Measurements from ENCODE around the gene CEP128. TPM values are rescaled to one million over a fixed set of nuclear protein-coding genes. Genes with fewer than 3 reads are reported as not detected.

Gene CEP128
- total RNA-seq, 4 donors from 2014 or later, result 3.8 to 12.0 (median 6.0) TPM

DNA sequence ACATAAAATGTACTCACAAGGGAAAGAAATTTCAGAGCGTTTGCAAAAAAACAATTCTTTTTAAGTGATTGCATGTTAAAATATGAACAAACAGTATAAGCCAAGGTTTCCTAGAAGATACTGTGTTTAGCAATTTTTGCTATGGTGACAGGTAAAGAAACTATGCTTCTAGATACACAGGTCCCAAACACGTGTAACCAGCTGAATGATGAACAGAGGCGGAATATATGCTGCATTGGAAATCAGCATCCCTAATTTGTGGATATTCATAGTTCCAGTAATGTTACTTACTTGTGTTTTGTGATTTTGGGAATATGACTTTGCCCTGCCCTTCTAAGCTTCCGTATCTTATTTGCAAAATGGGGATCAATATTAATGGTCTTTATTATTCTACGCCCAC lies 403.9 kb downstream of the CEP128 start:
- ATAC-seq, result no peak
- peaks cover 0 to 11% (median 0%) of the 10 kb centered on the region in 3 donors for H3K9me3 ChIP-seq
- no peak overlapping the region for H3K27ac ChIP-seq
- TF ChIP-seq POLR2AphosphoS5 (IDR thresholded peaks at IDR 0.05), result no peak
- TF ChIP-seq POLR2A (IDR thresholded peaks at IDR 0.05), result no peak
- TF ChIP-seq, protein P1, sequence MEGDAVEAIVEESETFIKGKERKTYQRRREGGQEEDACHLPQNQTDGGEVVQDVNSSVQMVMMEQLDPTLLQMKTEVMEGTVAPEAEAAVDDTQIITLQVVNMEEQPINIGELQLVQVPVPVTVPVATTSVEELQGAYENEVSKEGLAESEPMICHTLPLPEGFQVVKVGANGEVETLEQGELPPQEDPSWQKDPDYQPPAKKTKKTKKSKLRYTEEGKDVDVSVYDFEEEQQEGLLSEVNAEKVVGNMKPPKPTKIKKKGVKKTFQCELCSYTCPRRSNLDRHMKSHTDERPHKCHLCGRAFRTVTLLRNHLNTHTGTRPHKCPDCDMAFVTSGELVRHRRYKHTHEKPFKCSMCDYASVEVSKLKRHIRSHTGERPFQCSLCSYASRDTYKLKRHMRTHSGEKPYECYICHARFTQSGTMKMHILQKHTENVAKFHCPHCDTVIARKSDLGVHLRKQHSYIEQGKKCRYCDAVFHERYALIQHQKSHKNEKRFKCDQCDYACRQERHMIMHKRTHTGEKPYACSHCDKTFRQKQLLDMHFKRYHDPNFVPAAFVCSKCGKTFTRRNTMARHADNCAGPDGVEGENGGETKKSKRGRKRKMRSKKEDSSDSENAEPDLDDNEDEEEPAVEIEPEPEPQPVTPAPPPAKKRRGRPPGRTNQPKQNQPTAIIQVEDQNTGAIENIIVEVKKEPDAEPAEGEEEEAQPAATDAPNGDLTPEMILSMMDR (IDR thresholded peaks at IDR 0.05), result no peak
- TF ChIP-seq EP300 (IDR thresholded peaks at IDR 0.05), result no peak
- H3K36me3 ChIP-seq, result no peaks in the 10 kb centered on the region
- H3K4me3 ChIP-seq, result no peak overlapping the region
- no peaks in the 10 kb centered on the region for H3K27me3 ChIP-seq
- 90 to 93% methylated on average over 5 of the region's 5 CpGs for whole genome bisulfite sequencing, 2 donors (ENCODE audit: low coverage in 1 of 2)
- peaks cover 0 to 18% (median 0%) of the 10 kb centered on the region in 3 donors for H3K4me1 ChIP-seq

DNA sequence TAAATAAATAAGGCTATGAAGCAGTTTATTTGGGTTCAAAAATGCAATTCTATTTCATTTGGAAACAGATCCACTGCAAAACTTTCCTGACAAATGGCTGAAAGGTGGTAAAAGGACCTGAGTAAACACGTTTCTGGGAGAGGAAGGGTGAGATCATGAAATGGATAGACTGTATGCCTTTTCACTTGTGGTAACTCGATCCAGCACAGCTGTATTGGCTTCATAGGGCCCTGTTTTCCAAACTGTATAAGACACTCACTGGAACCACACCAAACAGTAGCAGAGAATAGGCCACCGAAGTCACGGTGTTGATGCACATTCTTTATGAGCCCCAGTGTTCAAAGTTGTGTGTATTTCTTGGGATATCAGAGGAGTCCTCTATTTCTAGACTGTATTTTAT lies 405.1 kb downstream of the CEP128 start:
- Histone ChIP-seq H3K9me3 (peaks cover 0 to 11% (median 0%) of the 10 kb centered on the region in 3 donors), H3K4me3 (no peak overlapping the region), H3K4me1 (peaks cover 0 to 15% (median 0%) of the 10 kb centered on the region in 3 donors), H3K27me3 (no peaks in the 10 kb centered on the region), H3K36me3 (no peaks in the 10 kb centered on the region), H3K27ac (no peak overlapping the region)
- WGBS, 2 donors (ENCODE audit: low coverage in 1 of 2), result 47 to 74% methylated on average over 2 to 4 of the region's 4 CpGs
- TF ChIP-seq POLR2AphosphoS5 (IDR thresholded peaks at IDR 0.05), result no peak
- TF ChIP-seq EP300 (IDR thresholded peaks at IDR 0.05), result no peak
- TF ChIP-seq POLR2A (IDR thresholded peaks at IDR 0.05), result no peak
- TF ChIP-seq, protein P1 (IDR thresholded peaks at IDR 0.05), result no peak
- ATAC-seq, result no peak

DNA sequence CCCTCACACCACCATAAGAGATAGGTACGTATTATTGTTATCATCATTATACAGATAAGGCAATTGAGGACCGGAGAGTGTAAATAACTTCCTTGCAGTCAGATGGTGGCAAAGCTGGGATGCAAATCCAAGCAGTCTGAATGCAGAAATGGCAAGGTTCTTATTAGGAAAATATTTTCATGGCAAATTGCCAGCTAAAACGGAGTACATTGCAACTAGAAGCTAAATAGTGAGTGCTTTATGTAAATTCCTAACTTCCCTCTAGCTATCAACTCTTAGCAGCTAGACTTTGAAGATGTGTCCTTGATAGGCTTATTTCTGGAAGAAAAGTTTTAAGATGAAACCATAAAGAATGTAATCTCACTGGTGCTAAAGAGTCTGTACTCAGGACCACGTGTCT lies 406.4 kb downstream of the CEP128 start:
- 39 to 44% methylated on average over 3 to 4 of the region's 4 CpGs for WGBS, 2 donors (ENCODE audit: low coverage in 1 of 2)
- Histone ChIP-seq H3K4me3 (no peak overlapping the region), H3K36me3 (no peaks in the 10 kb centered on the region), H3K9me3 (peaks cover 0 to 11% (median 0%) of the 10 kb centered on the region in 3 donors), H3K27me3 (no peaks in the 10 kb centered on the region), H3K27ac (no peak overlapping the region), H3K4me1 (peaks cover 0 to 15% (median 0%) of the 10 kb centered on the region in 3 donors)
- ATAC-seq, result no peak
- TF ChIP-seq POLR2AphosphoS5 (IDR thresholded peaks at IDR 0.05) (no peak), EP300 (IDR thresholded peaks at IDR 0.05) (no peak), POLR2A (IDR thresholded peaks at IDR 0.05) (no peak)
- TF ChIP-seq, protein P1 (IDR thresholded peaks at IDR 0.05), result no peak

DNA sequence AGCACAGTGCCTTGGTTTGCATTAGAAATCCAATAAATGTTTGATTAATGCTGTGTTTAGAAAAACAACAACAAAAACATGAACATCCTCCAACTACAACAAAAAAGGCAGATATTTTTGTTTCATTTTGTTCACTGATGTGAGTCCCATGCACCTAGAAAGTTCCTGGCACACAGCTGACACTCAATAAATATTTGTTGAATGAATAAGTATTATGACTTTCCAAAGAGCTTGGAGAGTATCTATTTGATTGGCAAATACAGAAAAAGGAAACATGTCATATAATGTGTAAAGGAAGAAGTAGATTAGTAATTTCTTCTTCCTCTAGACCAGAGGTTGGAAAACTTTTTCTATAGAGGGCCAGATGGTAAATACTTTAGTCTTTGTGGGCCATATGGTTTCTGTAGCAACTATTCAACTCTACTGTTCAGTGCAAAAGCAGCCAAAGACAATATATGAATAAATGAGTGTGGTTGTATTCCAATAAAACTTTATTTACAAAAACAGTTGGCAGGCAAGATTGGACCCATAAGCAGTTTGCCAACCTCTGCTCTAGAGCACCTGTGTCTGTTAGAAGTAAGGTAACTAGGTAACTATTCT lies 417.9 kb downstream of the CEP128 start:
- no peak overlapping the region for H3K4me3 ChIP-seq
- ATAC-seq, result no peak
- H3K9me3 ChIP-seq, result no peaks in the 10 kb centered on the region
- no peak overlapping the region for H3K27ac ChIP-seq
- H3K4me1 ChIP-seq, result no peaks in the 10 kb centered on the region
- H3K27me3 ChIP-seq, result no peaks in the 10 kb centered on the region
- TF ChIP-seq EP300 (IDR thresholded peaks at IDR 0.05), result no peak
- no peak for TF ChIP-seq POLR2A (IDR thresholded peaks at IDR 0.05)
- no peaks in the 10 kb centered on the region for H3K36me3 ChIP-seq

DNA sequence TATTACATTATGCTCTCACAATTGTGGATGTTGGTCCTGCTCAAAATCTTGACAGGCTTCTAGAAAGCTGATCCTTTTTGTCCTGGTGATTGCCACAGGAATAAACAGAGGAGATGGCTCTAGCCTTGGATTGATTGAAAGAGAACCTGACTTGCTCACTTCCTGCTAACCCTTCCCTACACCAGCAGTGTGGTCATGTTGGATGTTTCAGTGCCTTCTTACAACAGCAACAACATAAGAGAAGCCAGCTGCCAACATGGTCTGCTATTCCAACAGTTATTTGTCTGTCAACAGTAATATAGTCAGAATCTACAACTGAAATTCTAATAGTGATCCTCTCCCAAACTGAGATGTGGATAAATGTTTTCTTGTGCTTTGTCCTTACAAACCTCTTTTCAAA lies 418.6 kb downstream of the CEP128 start:
- TF ChIP-seq POLR2A (IDR thresholded peaks at IDR 0.05) (no peak), EP300 (IDR thresholded peaks at IDR 0.05) (no peak), POLR2AphosphoS5 (IDR thresholded peaks at IDR 0.05) (no peak)
- TF ChIP-seq, protein P1 (IDR thresholded peaks at IDR 0.05), result no peak
- no peak overlapping the region for H3K4me3 ChIP-seq
- H3K27me3 ChIP-seq, result no peaks in the 10 kb centered on the region
- H3K27ac ChIP-seq, result no peak overlapping the region
- no peak for ATAC-seq
- H3K4me1 ChIP-seq, result no peaks in the 10 kb centered on the region
- H3K36me3 ChIP-seq, result no peaks in the 10 kb centered on the region
- H3K9me3 ChIP-seq, result no peaks in the 10 kb centered on the region

All from gastroesophageal sphincter (tissue), 4 donors.